Umbilical cord (tissue), 2 donors: ENCODE measurements around the gene ZNF747. TPM values are rescaled to one million over a fixed set of nuclear protein-coding genes. Genes with fewer than 3 reads are reported as not detected.
"Not testable (repeated sequence)": the region's sequence is repeated elsewhere in the genome, so short reads cannot be mapped to it uniquely, and the experiment has no call there.

ENCODE experiments used
- DNase-seq: peaks from one replicate; pipeline ENCODE4 v3.0.0-alpha.2; 2015; ENCODE audit warnings: low spot score
- total RNA-seq: library from RNA; depleted of rRNA; stranded (reverse); fragments of >200 nt; gene quantifications from one replicate; pipeline ENCODE4 v1.2.3, GENCODE V29; 2014; ENCODE audit warnings: low replicate concordance; ENCODE audit not compliant: insufficient read depth

The ZNF747 gene
- total RNA-seq, 1 donor from 2014 or later, result 5.5 TPM

DNA sequence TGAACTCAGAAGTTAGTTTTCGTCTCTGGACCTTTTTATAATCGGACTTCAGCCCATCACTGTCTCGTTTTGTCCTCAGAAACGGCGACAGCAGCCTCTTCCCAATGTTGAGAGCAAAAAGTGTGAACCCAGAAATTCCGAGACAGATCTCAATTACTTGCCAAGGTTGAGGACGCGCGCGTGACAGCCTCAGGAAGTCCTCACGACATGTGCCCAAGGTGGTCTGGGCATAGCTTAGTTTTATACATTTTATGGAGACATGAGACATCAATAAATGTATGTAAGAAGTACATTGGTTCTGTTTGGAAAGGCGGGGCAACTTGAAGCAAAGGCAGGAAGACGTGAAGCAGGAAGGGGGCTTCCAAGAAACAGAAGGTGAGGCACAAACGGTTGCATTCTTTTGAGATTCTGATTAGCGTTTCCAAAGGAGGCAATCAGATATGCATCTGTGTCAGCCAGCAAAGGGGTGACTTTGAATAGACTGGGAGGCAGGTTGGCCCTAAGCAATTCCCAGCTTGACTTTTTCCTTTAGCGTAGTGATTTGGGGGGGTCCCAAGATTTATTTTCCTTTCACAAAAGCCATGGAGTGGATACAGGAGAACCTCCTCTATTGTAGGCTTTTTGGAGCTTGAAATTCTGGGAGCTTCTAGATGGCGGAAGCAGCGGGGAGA, 583 bp upstream of the ZNF747 start:
- peak; percentile 55 for DNase-seq

- DNase-seq, result no peak
Measured at GRCh38 chr16:30533748-30534367, 800 bp downstream of the ZNF747 start.

- no peak for DNase-seq
Measured at GRCh38 chr16:30533146-30533522, 1.5 kb downstream of the ZNF747 start.

- DNase-seq, result no peak
Measured at GRCh38 chr16:30532285-30533145, 2.1 kb downstream of the ZNF747 start.

DNA sequence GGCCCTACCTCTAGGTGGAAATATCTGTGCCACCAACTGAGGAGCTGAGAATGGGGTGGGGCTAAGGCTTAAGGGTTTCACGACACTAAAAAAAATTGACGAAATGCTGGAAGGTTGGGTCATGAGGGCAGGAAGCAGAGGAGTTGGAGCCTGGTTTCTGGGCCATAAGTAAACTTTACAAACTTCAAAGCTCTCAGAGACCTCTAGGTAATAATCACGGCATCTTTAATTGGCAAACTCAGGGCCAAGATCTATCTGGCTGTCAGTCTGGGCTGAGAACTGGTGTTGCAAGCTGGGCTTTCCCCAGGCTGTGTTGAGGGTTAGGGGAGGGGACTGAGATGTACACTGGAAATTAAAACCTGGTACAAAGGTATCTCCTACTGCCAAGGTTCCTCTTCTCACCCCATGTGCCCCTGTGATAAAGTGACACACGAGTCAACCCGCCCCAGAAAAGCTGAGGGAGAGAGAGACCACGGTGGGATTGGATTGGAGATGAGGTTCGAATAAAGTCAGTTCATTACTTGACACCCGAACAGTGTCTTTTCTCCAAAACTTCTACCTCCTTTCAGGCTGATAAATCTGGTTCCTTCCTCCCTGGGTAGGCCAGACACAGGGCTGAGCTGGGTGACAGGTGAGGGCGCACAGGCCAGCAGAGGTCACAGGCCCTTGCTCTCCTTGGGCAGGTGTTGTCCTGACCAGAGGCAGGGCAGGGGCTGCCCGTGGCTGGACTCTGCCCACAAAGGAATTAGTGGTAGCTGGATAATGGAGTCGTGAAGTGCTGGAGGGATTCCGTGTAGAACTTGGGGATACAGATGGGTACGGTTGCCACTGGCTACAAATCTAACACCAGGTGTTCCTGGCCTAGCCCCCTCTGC, 4.3 kb downstream of the ZNF747 start:
- DNase-seq, result no peak

DNA sequence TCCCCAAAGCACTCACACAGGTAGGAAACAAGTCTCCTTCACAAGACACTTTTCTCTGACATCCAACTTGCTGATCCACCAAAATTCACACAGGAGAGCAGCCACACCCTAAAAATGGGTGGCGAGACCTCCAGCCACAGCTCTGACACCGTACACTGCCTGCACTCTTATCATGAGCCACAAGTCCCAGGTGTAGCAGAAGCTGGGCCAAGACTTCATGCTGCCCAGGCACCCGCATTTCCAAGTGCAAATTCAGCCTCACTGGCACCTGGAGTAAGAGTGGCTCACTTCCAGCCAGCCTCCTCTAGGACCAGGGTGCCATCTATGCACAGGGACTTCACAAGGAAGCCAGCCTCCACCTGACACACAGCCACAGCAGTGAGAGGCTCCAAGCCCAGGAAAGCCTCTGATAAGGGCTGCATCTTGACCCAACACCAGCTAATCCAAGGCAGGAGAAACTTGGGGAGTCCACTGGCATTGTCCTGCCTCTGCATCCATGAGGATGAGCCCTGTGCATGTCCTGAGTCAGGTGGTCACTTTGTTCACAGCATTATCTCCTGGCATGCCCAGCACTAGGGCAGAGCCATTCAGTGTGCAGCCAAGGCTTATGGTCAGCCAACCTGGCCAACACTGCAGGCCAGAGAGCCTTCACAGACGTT, 5.7 kb downstream of the ZNF747 start:
- DNase-seq, result no peak

GRCh38 chr16:30527635-30528178, 7.0 kb downstream of the ZNF747 start:
- peak; percentile 89 for DNase-seq

DNA sequence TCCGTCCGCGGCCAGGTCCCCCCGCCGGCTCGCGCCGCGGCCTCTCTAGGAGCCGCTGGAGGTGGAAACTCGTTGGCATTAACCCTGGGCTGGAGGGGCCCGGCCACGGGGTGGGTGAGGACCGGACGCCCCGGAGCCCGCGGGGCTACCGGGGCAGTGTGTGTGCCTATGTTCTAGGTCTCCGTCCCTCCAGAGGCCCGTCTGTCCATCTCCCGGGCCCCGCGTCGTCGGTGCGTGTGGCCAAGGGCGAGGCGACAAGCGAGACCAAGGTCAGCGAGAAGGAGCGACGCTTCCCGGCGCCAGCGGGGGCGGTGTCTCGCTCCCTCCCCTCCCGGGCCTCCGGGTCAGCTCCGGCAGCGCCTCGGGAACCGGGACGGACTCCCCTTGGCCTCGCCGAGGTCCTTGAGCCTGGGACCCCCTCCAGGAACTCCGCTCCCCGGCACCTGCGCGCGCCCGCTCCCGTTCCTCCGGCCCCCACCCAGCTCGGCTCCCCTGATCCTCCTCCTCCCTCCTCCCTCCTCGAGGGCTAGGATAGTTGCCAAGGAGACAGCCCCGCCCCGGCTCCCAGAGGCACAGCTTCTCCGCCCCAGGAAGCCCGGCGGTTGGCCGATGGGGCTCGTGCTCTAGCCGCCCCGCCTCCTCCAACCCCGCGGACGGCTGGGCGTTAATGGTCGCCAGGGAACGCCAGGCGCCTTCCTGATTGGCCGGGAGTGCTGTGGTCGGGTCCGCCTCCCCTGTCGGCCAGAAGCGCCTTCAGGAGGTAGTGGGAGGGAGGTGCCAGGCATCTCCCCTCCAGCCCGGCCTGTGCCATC, 7.6 kb downstream of the ZNF747 start:
- peak; percentile 99 for DNase-seq

DNA sequence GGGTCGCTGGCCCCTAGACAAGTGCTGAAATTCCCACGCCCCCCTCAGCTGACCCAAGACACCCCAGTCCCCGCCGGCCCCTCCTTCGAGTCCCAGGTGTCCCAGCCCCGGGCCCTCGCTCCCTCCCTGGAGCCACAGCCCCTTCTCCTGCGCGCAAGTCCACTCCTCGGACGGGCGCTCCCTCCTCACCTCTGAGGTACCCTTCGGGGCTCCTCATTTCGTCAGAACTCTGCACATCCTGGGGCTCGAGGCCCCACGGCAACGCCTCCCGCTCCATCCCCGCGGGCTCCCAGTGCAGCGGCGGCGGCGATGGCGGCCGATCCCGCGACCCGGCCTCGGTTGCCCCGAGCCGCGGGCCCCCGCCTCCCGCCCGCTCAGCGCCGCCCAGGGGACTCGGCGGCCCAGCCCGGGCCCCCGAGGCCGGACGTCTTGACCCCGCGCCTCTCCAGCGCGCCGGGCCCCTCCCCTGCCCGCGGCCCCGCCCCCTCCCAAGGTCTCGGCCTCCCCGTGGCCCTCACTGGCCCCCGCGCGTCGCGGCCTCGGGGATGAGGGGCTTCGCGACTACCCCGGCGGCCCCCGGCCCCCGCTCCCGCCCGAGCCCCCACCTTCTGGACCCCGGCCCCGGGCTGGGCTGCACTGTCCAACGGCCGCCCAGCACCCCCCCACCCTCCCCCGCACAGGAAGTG, 8.4 kb downstream of the ZNF747 start, which contains the start of gene ZNF768:
ZNF768 (minus strand) TSS at position 430 of the 686 bp plus-strand sequence; CDS start at position 277, 153 bp downstream.
- peak; percentile 31 for DNase-seq

GRCh38 chr16:30525844-30526136, 8.9 kb downstream of the ZNF747 start:
- DNase-seq, result no peak

DNA sequence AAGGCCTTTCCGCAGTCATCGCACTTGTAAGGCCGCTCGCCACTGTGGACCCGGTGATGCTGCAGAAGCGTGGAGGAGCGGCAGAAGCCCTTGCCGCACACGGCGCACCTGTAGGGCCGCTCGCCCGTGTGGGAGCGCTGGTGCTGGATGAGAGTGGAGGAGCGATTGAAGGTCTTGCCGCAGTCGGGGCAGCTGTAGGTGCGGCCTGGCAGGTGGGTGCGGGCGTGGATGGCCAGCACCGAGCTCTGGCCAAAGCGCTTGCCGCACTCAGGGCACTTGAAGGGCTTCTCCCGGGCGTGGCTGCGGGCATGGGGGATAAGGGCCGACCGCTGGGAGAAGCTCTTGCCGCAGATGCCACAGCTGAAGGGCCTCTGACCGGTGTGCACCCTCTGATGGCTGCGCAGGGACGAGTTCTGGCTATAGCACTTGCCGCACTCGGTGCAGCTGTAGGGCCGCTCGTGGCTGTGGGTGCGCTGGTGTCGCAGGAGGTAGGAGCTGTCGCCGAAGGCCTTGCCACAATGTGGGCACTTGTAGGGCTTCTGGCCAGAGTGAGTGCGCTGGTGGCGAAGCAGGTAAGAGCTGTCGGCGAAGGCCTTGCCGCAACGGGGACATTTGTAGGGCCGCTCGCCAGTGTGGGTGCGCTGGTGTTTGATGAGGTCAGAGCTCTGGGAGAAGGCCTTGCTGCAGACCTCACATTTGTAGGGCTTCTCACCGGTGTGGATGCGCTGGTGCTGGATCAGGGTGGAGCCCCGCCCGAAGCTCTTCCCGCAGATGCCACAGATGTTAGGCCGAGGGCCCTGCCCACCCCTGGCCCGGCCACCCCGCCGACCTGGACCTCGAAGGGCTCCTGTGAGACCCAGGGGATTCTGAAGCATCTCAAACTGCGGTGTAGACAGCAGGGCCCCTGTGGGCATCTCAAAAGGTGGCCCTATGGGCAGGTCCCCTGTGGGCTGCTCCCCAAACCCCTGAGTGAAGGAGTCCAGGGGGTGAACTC, 9.8 kb downstream of the ZNF747 start:
- DNase-seq, result no peak

- DNase-seq, result no peak
Measured at GRCh38 chr16:30523768-30524574, 10.7 kb downstream of the ZNF747 start.

- DNase-seq, result not testable (repeated sequence)
Measured at GRCh38 chr16:30522702-30523463, 11.8 kb downstream of the ZNF747 start.

DNA sequence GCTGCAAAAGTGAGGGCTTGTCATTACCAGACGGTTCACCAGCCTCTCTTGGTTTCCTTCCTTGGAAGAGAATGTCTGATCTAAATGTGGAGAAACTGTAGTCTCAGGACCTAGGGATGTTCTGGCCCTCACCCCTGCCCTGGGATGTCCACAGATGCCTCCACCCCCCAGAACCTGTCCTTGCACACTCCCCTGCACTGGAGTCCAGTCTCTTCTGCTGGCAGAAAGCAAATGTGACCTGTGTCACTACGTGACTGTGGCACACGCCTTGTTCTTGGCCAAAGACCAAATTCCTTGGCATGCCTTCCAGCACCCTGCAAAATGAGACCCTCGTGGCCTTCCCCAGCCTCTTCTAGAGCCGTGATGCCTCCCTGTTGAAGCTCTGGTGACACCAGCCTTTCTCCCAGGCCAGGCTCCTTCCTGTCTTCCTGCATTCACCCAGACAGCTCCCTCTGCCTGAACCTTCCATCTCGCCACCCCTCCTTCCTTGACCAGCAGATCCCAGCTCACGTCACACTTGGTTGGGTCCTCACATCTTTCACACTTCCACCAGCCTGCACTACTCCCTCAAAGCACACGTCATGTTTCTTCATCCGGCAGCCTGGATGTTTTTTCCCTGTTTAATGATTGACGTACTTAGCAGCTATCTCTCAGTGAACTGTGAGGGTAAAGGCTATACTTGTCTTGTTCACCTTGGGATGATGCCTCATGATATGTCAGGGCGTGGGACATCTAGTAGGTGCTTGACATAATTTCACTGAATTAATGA, 12.6 kb downstream of the ZNF747 start:
- DNase-seq, result no peak

DNA sequence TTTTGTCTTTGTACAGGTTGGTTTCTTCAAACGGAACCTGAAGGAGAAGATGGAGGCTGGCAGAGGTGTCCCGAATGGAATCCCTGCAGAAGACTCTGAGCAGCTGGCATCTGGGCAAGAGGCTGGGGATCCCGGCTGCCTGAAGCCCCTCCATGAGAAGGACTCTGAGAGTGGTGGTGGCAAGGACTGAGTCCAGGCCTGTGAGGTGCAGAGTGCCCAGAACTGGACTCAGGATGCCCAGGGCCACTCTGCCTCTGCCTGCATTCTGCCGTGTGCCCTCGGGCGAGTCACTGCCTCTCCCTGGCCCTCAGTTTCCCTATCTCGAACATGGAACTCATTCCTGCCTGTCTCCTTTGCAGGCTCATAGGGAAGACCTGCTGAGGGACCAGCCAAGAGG, 13.2 kb downstream of the ZNF747 start:
- no peak for DNase-seq
